ENCODE data around the gene DYNC1I1. TPM values are rescaled to one million over a fixed set of nuclear protein-coding genes. Genes with fewer than 3 reads are reported as not detected.

DYNC1I1 gene
- total RNA-seq, 4 donors from 2014 or later = 1.4 to 10.7 (median 3.4) TPM

- Histone ChIP-seq H3K27ac (no peak overlapping the region), H3K9me3 (no peaks in the 10 kb centered on the region), H3K4me1 (no peaks in the 10 kb centered on the region), H3K36me3 (no peaks in the 10 kb centered on the region), H3K4me3 (no peak overlapping the region), H3K27me3 (no peaks in the 10 kb centered on the region)
- DNase-seq = no peak
- TF ChIP-seq POLR2A (IDR thresholded peaks at IDR 0.05) (no peak), CTCF (IDR thresholded peaks at IDR 0.05) (no peak)
Observed at GRCh38 chr7:95817866-95818640, 45.7 kb downstream of the DYNC1I1 start.

- DNase-seq = no peak
- no peak for TF ChIP-seq CTCF (IDR thresholded peaks at IDR 0.05)
- TF ChIP-seq POLR2A (IDR thresholded peaks at IDR 0.05) = no peak
- no peak overlapping the region for H3K4me3 ChIP-seq
- H3K9me3 ChIP-seq = no peaks in the 10 kb centered on the region
- H3K4me1 ChIP-seq = no peaks in the 10 kb centered on the region
- H3K27ac ChIP-seq = no peak overlapping the region
- H3K36me3 ChIP-seq = no peaks in the 10 kb centered on the region
- H3K27me3 ChIP-seq = no peaks in the 10 kb centered on the region
Observed at GRCh38 chr7:95820778-95821177, 48.4 kb downstream of the DYNC1I1 start.

GRCh38 chr7:95822717-95823116 lies 50.4 kb downstream of the DYNC1I1 start:
- Histone ChIP-seq H3K27ac (no peak overlapping the region), H3K36me3 (no peaks in the 10 kb centered on the region), H3K4me1 (no peaks in the 10 kb centered on the region), H3K27me3 (no peaks in the 10 kb centered on the region), H3K4me3 (no peak overlapping the region), H3K9me3 (no peaks in the 10 kb centered on the region)
- no peak for DNase-seq
- TF ChIP-seq CTCF (IDR thresholded peaks at IDR 0.05) (no peak), POLR2A (IDR thresholded peaks at IDR 0.05) (no peak)

- Histone ChIP-seq H3K27ac (no peak overlapping the region), H3K36me3 (no peaks in the 10 kb centered on the region), H3K4me3 (no peak overlapping the region), H3K9me3 (no peaks in the 10 kb centered on the region), H3K4me1 (no peaks in the 10 kb centered on the region), H3K27me3 (no peaks in the 10 kb centered on the region)
- no peak for DNase-seq
- TF ChIP-seq POLR2A (IDR thresholded peaks at IDR 0.05) = no peak
- no peak for TF ChIP-seq CTCF (IDR thresholded peaks at IDR 0.05)
Observed at GRCh38 chr7:95824616-95825015, 52.3 kb downstream of the DYNC1I1 start.

- DNase-seq = no peak
- no peak overlapping the region for H3K27ac ChIP-seq
- no peak for TF ChIP-seq POLR2A (IDR thresholded peaks at IDR 0.05)
- TF ChIP-seq CTCF (IDR thresholded peaks at IDR 0.05) = no peak
Observed at GRCh38 chr7:95828824-95829790, 56.8 kb downstream of the DYNC1I1 start.

More at GRCh38 chr7:95828824-95829790, 56.8 kb downstream of the DYNC1I1 start:
- no peaks in the 10 kb centered on the region for H3K4me1 ChIP-seq
- no peaks in the 10 kb centered on the region for H3K27me3 ChIP-seq
- H3K4me3 ChIP-seq = no peak overlapping the region
- H3K9me3 ChIP-seq = no peaks in the 10 kb centered on the region
- no peaks in the 10 kb centered on the region for H3K36me3 ChIP-seq
